GM21526 (cell line): ENCODE data around the gene FAM9B.

Source experiments
- ATAC-seq: cut with Tn5 transposase; IDR thresholded peaks from one replicate; pipeline ENCODE4 v1.9.1; 2021; ENCODE audit warnings: moderate library complexity; ENCODE audit not compliant: unreplicated experiment, low FRiP score

FAM9B gene

DNA sequence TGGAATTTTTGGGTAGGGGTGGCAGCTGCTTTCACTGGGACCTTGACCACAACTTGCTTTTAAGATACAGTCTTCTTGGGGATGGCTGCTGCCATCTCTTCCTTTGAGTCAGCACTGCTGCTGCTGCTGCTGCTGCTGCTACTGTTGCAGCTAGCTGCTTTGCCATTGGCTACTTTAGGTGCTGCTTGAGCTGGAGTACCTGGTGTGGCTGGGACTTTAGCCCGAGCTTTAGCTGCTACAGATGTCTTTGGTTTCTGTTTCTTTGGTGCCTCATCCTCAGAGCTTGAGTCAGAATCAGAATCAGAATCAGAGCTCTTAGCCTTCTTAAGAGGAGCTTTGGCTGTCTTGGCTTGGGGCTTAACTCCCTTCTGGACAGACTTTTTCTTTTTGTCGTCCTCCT lies 52.2 kb downstream of the FAM9B start:
- no peak for ATAC-seq

DNA sequence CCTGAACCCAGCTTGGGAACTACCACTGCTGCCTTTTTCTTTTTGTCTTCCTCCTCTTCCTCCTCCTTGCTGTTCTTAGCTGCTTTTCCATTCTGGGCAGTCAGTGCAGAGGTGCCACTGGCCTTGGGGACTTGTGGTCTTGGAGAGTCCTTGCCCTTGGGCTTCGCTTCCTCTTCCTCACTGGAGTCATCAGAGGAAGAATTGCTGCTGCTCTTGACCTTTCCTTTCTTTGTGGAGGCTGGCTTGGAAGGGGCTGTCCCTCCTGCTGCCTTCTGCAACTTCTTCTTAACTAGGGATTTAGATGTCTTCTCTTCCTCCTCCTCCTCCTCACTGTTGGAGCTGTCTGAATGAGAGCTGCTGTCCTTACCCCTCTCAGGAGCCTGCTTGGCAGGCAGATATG lies 53.2 kb downstream of the FAM9B start:
- no peak for ATAC-seq
